Tibial artery (tissue), 4 donors: ENCODE results near the gene OGFOD3.
"Not testable (repeated sequence)": the region's sequence is repeated elsewhere in the genome, so short reads cannot be mapped to it uniquely, and the experiment has no call there.

Experiments used
- DNase-seq, 2 donors: peaks; one replicate each; pipeline ENCODE4 v3.0.0-alpha.2; 2019
- H3K27ac ChIP-seq, 2 donors: fragments of 200-600 bp; sonication (generic) in 1 of 2; 1 replicate in 1 of 2; 2 replicates in 1 of 2; pipeline ENCODE4 v1.5.1; 2018 to 2019; ENCODE audit warnings: mild to moderate bottlenecking in 1 of 2
- H3K27me3 ChIP-seq, 2 donors: fragments of 200-600 bp; sonication (generic) in 1 of 2; one replicate each; pipeline versions ENCODE4 v1.5.1 to v1.6.0; 2016 to 2019
- H3K36me3 ChIP-seq, 3 donors: fragments of 200-600 bp; sonication (generic) in 2 of 3; one replicate each; pipeline ENCODE4 v1.5.1; 2016 to 2019; ENCODE audit warnings: mild to moderate bottlenecking in 2 of 3
- H3K4me1 ChIP-seq, 4 donors: fragments of 200-600 bp; sonication (generic) in 2 of 4; 1 replicate in 3 of 4; 2 replicates in 1 of 4; pipeline ENCODE4 v1.5.1; 2016 to 2019
- H3K4me3 ChIP-seq, 2 donors: fragments of 200-600 bp; sonication (generic) in 1 of 2; 1 replicate in 1 of 2; 2 replicates in 1 of 2; pipeline ENCODE4 v1.5.1; 2018 to 2019; ENCODE audit warnings: mild to moderate bottlenecking in 2 of 2
- H3K9me3 ChIP-seq, 3 donors: fragments of 200-600 bp; sonication (generic) in 1 of 3; one replicate each; pipeline ENCODE4 v1.5.1; 2016 to 2019
- intact Hi-C: fragments of 100-400 bp; cut with DNase I; formaldehyde crosslinking; loops from one replicate; pipeline ENCODE4 v1.15.0; 2023; ENCODE audit warnings: low total_unique reads
- TF ChIP-seq, protein P1 (sequence below), 2 experiments: fragments of 200-600 bp in 1 of 2; fragments of 450-650 bp in 1 of 2; IDR thresholded peaks; one replicate each; pipeline ENCODE4 v1.5.1; 2017 to 2019; ENCODE audit warnings: antibody characterized with exemption in 2 of 2, mild to moderate bottlenecking in 1 of 2, moderate library complexity in 1 of 2

OGFOD3 gene

DNA sequence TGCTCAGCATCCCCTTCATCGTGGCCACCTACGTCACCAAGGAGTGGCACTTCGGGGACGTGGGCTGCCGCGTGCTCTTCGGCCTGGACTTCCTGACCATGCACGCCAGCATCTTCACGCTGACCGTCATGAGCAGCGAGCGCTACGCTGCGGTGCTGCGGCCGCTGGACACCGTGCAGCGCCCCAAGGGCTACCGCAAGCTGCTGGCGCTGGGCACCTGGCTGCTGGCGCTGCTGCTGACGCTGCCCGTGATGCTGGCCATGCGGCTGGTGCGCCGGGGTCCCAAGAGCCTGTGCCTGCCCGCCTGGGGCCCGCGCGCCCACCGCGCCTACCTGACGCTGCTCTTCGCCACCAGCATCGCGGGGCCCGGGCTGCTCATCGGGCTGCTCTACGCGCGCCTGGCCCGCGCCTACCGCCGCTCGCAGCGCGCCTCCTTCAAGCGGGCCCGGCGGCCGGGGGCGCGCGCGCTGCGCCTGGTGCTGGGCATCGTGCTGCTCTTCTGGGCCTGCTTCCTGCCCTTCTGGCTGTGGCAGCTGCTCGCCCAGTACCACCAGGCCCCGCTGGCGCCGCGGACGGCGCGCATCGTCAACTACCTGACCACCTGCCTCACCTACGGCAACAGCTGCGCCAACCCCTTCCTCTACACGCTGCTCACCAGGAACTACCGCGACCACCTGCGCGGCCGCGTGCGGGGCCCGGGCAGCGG lies 43.6 kb downstream of the OGFOD3 start:
- H3K4me3 ChIP-seq = no peak overlapping the region
- H3K4me1 ChIP-seq = peaks cover 0 to 28% (median 19%) of the 10 kb centered on the region in 4 donors
- no peaks in the 10 kb centered on the region for H3K9me3 ChIP-seq
- H3K36me3 ChIP-seq = no peaks in the 10 kb centered on the region
- no peak for DNase-seq
- intact Hi-C loops = no loop called here
- H3K27me3 ChIP-seq = peaks cover 0 to 79% of the 10 kb centered on the region in 2 donors
- no peak overlapping the region for H3K27ac ChIP-seq
- TF ChIP-seq, protein P1, sequence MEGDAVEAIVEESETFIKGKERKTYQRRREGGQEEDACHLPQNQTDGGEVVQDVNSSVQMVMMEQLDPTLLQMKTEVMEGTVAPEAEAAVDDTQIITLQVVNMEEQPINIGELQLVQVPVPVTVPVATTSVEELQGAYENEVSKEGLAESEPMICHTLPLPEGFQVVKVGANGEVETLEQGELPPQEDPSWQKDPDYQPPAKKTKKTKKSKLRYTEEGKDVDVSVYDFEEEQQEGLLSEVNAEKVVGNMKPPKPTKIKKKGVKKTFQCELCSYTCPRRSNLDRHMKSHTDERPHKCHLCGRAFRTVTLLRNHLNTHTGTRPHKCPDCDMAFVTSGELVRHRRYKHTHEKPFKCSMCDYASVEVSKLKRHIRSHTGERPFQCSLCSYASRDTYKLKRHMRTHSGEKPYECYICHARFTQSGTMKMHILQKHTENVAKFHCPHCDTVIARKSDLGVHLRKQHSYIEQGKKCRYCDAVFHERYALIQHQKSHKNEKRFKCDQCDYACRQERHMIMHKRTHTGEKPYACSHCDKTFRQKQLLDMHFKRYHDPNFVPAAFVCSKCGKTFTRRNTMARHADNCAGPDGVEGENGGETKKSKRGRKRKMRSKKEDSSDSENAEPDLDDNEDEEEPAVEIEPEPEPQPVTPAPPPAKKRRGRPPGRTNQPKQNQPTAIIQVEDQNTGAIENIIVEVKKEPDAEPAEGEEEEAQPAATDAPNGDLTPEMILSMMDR (IDR thresholded peaks at IDR 0.05) = no peak

DNA sequence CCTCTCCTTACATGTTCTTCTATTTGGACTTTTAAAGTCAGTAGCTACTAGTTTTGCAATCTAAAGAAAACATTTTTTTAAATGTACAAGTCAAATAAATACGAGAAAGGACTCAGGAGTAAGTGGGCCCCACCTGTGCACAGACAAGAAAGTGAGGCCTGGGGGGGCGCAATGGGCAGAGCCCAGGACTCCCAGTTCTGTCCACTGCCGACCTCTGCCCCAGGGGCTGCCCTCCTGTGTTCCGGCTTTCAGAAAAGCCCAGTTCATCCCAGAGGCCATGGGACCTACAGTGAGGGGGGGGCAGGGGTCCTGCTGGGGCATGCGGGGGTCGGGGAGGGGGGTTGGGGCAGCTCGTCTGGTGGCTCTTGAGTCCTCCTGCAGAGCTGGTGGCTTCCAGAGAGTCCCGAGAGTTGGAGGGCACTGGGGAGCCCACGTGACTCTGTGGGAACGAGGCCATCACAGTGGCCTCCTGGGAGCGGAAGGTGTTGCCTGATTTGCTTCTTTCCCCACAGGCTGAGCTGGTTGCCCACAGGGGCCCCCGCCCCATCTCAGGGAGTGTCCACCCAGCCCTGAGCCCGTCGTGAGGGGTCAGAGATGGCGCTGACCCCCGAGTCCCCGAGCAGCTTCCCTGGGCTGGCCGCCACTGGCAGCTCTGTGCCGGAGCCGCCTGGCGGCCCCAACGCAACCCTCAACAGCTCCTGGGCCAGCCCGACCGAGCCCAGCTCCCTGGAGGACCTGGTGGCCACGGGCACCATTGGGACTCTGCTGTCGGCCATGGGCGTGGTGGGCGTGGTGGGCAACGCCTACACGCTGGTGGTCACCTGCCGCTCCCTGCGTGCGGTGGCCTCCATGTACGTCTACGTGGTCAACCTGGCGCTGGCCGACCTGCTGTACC lies 44.4 kb downstream of the OGFOD3 start:
- TF ChIP-seq, protein P1 (IDR thresholded peaks at IDR 0.05) = no peak
- intact Hi-C loops = no loop called here

DNA sequence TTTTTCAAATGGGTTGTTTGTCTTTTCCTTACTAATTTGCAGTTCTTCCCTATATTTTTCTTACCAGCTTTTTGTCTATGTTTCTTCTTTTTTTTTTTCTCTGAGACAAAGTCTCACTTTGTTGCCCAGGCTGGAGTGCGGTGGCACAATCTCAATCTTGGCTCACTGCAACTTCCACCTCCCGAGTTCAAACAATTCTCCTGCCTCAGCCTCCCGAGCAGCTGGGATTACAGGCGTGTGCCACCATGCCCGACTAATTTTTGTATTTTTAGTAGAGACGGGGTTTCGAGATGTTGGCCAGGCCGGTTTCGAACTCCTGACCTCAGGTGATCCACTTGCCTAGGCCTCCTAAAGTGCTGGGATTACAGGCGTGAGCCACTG lies 45.3 kb downstream of the OGFOD3 start:
- intact Hi-C loops, H3K27ac ChIP-seq, DNase-seq, H3K4me3 ChIP-seq, H3K9me3 ChIP-seq, H3K36me3 ChIP-seq: not testable (repeated sequence)
- Histone ChIP-seq H3K4me1 (peaks cover 0 to 25% (median 19%) of the 10 kb centered on the region in 4 donors), H3K27me3 (peaks cover 0 to 73% of the 10 kb centered on the region in 2 donors)

More for the DNA sequence above, 44.4 kb downstream of the OGFOD3 start:
- DNase-seq = no peak
- H3K9me3 ChIP-seq = no peaks in the 10 kb centered on the region
- no peaks in the 10 kb centered on the region for H3K36me3 ChIP-seq
- peaks cover 0 to 80% of the 10 kb centered on the region in 2 donors for H3K27me3 ChIP-seq
- H3K4me3 ChIP-seq = no peak overlapping the region
- H3K4me1 ChIP-seq = peaks cover 0 to 25% (median 19%) of the 10 kb centered on the region in 4 donors
- no peak overlapping the region for H3K27ac ChIP-seq

DNA sequence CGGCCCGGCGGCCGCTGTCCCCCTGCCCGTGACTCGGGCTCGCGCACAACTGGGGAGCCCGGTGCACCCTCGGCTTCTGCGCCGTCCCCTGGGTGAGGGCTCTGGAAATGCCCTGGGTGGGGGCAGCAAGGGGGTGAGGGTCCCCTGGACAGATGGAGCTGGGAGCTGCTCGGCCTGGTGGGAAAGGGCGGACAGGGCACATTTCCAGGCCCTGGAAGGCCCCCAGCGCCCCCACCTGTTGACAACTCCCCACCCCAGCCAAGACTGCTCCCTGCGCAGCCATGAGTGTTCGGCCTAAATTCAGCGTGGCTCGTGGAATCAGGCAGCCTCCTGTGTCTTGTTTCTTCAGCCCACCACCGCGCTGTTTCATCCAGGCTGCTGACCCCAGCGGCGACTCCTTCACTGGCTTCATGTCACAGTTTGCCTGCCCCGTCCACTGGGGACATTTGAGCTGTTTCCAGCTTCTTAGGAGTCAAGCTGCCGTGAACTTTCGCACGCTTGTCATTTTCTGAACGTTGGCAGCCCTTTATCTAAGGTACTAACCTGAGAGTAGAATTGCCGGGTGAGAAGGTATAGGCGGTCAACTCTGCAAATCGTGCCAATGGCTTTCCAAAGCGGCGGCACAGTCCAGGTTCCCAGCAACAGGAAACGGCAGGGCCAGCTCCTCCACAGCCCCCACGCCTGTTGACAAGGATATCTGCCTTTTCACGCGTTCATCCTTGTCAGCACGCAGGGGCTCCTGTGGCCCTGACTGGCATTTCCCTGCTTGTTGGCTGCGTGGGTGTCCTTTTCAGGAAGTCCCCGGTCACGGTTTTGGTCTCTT lies 45.9 kb downstream of the OGFOD3 start:
- no peak for DNase-seq
- Histone ChIP-seq H3K4me1 (peaks cover 0 to 25% (median 19%) of the 10 kb centered on the region in 4 donors), H3K27me3 (peaks cover 0 to 74% of the 10 kb centered on the region in 2 donors), H3K36me3 (no peaks in the 10 kb centered on the region), H3K27ac (no peak overlapping the region), H3K4me3 (no peak overlapping the region), H3K9me3 (no peaks in the 10 kb centered on the region)
- TF ChIP-seq, protein P1 (IDR thresholded peaks at IDR 0.05) = no peak
- intact Hi-C loops = no loop called here

DNA sequence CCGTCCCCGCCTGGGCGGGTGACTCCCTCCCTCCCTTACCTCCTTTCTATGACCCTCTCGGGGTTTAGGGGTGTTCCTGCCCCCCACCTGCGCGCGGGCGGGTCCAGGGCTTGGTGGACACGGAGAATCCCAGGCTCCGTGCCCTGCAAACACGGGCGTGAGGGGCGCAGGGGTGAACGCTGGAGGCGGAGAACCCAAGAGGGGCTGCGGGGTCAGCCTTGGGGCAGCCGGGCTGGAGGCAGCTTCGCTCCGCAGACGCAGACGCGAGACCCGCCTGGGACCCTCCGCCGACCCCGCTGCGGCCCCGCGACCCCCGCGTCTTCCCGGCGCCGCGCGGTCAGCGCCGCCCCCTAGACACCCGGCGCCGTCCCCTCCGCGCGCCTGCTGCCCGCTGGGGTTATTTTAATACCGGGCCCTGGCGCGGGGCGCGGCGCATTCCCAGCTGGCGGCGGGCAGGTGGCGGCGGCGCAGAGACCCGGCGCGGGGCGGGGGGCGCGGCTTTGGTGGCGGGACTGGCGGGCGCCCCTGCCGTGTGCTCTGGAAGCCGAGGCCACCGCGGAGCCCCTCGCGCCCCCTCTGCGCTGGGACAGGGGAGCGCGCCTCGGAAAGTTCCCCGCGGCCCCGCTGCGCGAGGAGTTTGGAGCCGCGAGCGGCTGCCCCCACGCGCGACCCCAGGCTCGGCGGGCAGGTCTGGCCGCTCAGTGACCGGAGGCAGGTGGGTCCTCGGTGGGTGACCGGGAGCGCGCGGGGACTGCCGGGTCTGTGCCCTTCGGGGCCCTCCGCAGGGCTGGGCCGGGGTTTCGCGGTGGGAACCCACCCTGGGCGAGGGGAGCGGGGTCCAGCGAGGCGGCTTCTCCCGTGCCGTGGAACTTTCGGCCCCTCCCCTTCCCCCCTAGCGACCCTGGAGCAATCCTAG lies 46.8 kb downstream of the OGFOD3 start, which contains the start of gene UTS2R:
TSS of gene UTS2R (plus strand) at position 433 of the 916 bp plus-strand sequence. CDS start 2,560 bp downstream, outside the sequence.
- H3K27ac ChIP-seq = no peak within 1 kb of the TSS
- H3K27me3 ChIP-seq = peaks cover 0 to 73% of the 10 kb centered on the region in 2 donors
- peak within 1 kb of the TSS; percentile 0 to 29 for H3K4me3 ChIP-seq
- no peaks in the 10 kb centered on the region for H3K36me3 ChIP-seq
- intact Hi-C loops = no loop called here
- no peak for DNase-seq
- TF ChIP-seq, protein P1 (IDR thresholded peaks at IDR 0.05) = no peak
- H3K4me1 ChIP-seq = peaks cover 0 to 25% (median 19%) of the 10 kb centered on the region in 4 donors
- H3K9me3 ChIP-seq = no peaks in the 10 kb centered on the region
